ENCODE results near the gene CERKL.
A peak's percentile ranks its signal among the peaks of the same experiment; 100 is the strongest.

CERKL gene

GRCh38 chr2:181677912-181678586, 21.1 kb upstream of the CERKL start:
- peak; percentile 69 to 75 for DNase-seq

GRCh38 chr2:181675254-181675653, 18.3 kb upstream of the CERKL start:
- no peak for DNase-seq

- DNase-seq: no peak
Observed at GRCh38 chr2:181674461-181674860, 17.6 kb upstream of the CERKL start.

GRCh38 chr2:181673173-181673572, 16.3 kb upstream of the CERKL start:
- no peak for DNase-seq

GRCh38 chr2:181672255-181673008, 15.5 kb upstream of the CERKL start:
- DNase-seq: no peak

- no peak for DNase-seq
Observed at GRCh38 chr2:181670632-181671031, 13.7 kb upstream of the CERKL start.

DNA sequence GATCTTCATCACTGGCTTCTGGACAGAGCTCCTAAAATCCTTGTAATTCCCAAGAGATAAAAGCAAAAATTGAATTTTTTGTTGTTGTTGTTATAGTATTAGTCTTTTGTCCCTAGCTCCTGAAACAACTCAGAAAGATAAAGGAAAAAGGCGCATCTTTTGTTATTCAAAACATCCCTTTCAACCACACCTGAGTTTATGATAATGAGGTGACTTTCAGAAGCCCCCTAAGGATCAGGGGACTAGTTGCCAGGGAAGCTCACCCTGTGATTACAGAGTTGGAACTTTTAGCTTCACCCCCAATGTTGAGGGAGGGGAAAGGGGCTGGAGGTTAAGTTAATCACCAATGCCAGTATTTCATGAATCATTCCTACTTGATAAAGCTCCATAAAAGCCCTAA, 10.3 kb upstream of the CERKL start:
- no peak for DNase-seq

DNA sequence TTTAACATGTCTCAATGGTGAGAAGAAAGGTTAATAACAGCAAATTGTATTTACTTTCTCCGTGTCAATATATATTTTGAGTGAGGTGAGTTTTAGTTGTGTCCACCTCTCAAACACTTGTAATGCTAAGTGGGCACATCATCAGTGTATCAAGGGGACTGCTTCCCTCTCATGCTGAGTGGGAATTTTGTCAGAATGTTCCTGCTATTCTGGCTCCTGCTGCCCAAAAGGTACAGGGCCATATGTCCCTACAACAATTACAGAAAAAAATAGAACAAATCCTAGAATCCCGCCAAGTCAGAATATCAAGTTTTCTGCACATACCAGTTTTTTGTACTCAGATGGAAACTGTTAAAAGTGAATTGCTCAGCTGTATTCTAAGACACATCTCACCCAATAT, 5.4 kb upstream of the CERKL start:
- no peak for DNase-seq

DNA sequence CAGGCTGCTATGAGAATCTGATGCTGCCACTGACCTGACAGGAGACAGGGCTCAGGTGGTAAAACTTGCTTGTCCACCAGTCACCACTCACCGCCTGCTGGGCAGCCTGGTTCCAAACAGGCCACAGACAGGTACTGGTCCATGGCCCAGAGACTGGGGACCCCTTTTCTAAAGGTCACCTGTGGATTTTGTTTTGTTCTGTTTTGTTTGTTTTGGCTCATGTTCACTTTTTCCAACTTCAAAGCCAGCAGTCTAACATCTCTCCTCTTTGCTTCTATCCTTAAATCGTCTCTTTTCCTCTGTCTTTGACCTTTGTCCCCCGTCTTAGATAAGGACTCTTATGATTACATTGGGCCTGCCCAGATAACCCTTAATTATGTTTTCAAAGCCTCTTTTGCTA, 3.3 kb upstream of the CERKL start:
- DNase-seq: no peak

- no peak for DNase-seq
Observed at GRCh38 chr2:181658444-181658843, 1.5 kb upstream of the CERKL start.

DNA sequence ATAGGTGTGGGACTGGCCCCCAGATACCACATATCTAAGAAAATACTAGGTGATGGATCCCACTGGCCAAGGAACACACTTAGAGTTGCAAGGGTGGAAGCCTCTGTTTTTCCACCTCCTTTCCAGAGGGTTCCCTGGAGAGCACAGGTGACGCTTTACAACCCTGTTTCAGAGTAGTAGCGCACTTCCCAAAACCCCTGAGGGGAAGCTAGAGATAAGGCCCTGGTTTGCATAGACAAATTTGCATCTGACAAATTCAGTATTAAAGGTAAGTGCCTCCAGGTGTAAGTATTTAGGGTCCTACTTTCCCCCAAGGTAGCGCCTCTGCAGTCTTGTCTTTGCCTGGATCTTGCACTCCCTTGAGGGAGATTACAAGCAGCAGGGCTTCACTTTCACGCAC, 474 bp upstream of the CERKL start:
- no peak for DNase-seq

GRCh38 chr2:181655519-181655918, 1.4 kb downstream of the CERKL start:
- DNase-seq: no peak

- DNase-seq: no peak
Observed at GRCh38 chr2:181649436-181649979, 7.4 kb downstream of the CERKL start.

GRCh38 chr2:181648478-181649155, 8.3 kb downstream of the CERKL start:
- DNase-seq: no peak

DNA sequence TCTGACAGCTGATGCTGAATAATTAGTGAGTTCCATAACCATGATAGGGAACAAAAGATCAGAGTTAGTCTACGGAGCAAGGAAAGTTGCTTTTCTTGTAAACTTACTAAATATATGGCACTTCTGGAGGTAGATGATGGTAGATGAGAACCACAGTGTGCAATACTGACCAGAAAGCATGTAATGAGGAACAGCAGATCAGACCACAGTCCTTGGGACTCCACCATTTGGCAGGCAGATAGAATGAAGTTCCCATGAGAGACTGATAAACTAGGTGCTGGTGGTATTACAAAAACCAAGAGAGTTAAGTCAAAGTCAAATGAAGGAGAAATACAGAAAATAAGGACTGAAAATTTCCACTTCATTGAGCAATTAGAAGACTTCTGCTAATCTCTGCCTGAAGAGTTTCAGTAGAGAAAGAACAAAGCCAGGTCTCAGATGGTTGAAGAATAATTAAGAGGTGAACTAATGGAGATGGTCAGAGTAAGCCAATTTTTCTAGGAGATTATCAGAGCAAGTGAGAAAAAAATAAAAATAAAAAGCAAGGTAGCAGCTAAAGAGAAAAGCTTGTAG, 10.4 kb downstream of the CERKL start:
- no peak for DNase-seq

DNA sequence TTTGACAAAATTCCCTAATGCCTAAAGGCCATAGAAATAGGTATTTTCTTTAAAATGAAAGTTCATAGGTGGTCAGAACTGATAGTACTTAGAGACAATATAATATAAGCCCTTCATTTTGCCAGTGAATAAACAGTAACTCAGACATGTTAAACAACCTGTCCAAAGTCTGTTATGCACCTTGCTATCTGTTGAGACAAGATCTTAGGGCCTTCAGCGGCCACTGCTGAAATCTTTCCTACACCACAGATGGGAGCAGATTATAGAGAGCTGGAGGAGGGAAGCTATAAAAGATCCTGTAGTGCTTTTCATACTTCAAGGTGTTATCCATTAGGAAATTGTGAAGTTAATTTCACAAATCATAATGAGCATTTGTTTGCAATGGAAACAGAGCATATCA, 13.8 kb downstream of the CERKL start:
- DNase-seq: no peak

DNA sequence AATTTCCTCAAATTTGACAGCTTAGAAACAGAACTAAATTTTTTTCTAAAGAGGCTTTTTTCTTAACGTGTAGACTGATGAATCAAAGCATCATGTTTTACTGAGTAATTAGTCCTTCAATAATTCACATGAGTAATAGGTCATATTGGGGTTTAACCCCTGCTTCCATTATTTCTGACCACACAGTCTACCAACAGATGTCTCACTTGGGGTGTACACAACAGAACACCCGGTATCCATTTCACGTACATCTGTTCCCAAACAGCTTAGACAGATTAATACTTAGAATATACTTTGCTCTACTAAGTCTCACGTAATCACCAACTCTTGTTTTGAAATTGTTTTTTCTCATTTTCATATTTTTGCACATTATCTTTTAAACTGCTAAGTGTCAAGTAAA, 14.8 kb downstream of the CERKL start:
- no peak for DNase-seq

- DNase-seq: no peak
Observed at GRCh38 chr2:181639686-181640085, 17.2 kb downstream of the CERKL start.

DNA sequence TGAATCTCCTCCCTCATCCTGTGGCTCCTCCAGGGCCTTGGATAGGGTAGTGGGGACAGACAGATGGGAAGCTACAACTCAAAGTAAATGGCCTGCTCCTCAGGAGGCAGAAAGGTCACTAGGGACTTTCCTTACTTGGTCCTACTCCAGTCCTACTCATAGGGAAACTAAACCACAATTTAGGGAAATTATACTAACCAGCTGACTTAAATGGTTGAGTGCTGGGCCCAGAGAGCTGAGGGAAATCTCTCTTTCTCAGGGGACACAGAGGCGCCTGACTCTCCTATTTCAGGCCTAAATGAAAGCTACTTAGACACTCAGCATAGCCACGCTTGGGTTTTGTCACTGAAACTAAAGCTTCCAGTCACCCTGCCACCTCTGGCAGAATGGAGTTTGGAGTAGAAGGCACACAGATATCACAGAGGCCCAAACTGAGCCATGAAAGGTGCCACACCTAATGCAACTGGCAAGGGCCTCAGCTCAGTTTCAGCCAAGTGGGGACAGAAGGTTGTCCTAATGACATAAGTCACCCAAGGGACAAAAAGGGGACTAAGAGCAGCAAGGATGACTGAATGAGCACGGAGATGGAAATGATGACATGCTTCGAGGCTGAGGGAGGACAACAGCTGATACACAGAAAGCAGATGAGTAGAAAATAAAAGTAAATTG, 24.0 kb downstream of the CERKL start:
- DNase-seq: no peak

DNA sequence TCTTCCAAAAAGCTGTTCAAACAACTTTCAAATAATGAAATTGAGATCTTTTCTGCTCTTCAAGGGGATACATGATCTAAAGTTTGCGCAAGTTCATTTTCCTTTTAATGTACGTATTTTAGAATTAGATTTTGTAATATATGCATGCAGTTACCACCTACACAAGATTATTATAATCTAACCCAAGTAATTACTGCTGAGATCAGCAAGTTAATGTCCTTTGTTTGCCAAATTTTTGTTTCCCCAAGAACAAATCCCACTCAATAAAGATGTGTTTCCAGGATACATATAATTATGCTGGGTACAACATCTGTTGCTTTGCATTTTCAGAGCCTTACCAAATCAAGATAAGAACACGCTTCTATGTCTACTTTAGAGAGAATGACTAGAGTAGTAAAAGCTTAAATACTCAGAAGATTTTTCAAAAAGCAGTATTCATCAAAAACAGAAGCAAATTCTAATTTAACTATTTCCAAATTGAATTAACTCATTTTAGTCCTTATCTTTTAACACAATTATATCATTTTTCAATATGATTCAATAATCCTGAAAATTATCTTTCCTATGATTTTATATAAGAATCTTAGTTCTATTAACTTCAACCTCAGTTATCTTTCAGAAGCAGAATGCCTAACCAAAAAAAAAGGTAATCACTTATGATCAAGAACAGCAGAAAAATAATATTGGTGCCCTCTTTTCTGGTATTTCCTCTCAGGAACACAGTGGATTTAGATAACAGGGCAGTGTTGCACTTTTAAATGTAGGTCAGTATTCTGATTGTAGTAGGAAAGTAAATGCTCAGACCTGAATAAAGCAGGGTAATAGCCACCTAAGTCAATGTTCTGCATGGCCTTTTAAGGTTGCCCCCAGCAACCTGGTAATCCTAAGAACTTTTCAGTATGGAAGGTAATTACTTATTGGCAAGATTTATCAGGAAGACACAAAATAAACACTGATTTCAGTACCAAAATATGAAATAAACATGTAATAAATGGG, 28.0 kb downstream of the CERKL start:
- DNase-seq: no peak

- DNase-seq: no peak
Observed at GRCh38 chr2:181627545-181627944, 29.4 kb downstream of the CERKL start.

GRCh38 chr2:181626671-181627070, 30.2 kb downstream of the CERKL start:
- no peak for DNase-seq

Measured in activated T-cell treated with anti-CD3 and anti-CD28 coated beads, Interleukin-2, amount 50 U/mL, for 48 hours (primary cell).